Trophoblast cell (in vitro differentiated cells and primary cell): ENCODE data around the gene ALG1L2.
"Not testable (repeated sequence)": the region's sequence is repeated elsewhere in the genome, so short reads cannot be mapped to it uniquely, and the experiment has no call there.

ENCODE experiments used
- DNase-seq, 2 donors: peaks; one replicate each; pipeline ENCODE4 v3.0.0-alpha.2; 2016
- H2AFZ ChIP-seq: 2 replicates; pipeline ENCODE4 v1.6.1; 2013; ENCODE audit warnings: low read length, moderate library complexity, mild to moderate bottlenecking; ENCODE audit not compliant: insufficient read depth, poor library complexity
- H2AK5ac ChIP-seq: 2 replicates; pipeline ENCODE4 v1.6.1; 2013; ENCODE audit warnings: mild to moderate bottlenecking, low read length
- H2BK120ac ChIP-seq: 2 replicates; pipeline ENCODE4 v1.6.1; 2013; ENCODE audit warnings: low read length, mild to moderate bottlenecking, moderate library complexity; ENCODE audit not compliant: insufficient read depth, poor library complexity
- H2BK12ac ChIP-seq: 2 replicates; pipeline ENCODE4 v1.6.1; 2013; ENCODE audit warnings: mild to moderate bottlenecking, low read length, moderate library complexity
- H2BK5ac ChIP-seq: 2 replicates; pipeline ENCODE4 v1.6.1; 2013; ENCODE audit warnings: low read length, low read depth, moderate library complexity, mild to moderate bottlenecking; ENCODE audit not compliant: poor library complexity
- H3K14ac ChIP-seq: 2 replicates; pipeline ENCODE4 v1.6.1; 2013; ENCODE audit warnings: mild to moderate bottlenecking, low read length
- H3K18ac ChIP-seq: 2 replicates; pipeline ENCODE4 v1.6.1; 2013; ENCODE audit warnings: mild to moderate bottlenecking, low read length
- H3K23ac ChIP-seq: 2 replicates; pipeline ENCODE4 v1.6.1; 2013; ENCODE audit warnings: low read length
- H3K27ac ChIP-seq: 2 replicates; pipeline ENCODE4 v1.5.1; 2013; ENCODE audit warnings: low read depth, mild to moderate bottlenecking, inconsistent platforms, low read length, moderate library complexity
- H3K27me3 ChIP-seq: 2 replicates; pipeline ENCODE4 v1.6.1; 2013; ENCODE audit warnings: inconsistent platforms, mild to moderate bottlenecking, low read length, moderate library complexity; ENCODE audit not compliant: insufficient read depth
- H3K36me3 ChIP-seq, 2 experiments: 1 replicate in 1 of 2; 2 replicates in 1 of 2; pipeline ENCODE4 v1.6.1; 2013; ENCODE audit warnings: low read length in 2 of 2, mild to moderate bottlenecking in 2 of 2, moderate library complexity in 1 of 2; ENCODE audit not compliant: insufficient read depth in 2 of 2, control insufficient read depth in 1 of 2
- H3K4ac ChIP-seq: 2 replicates; pipeline ENCODE4 v1.6.1; 2013; ENCODE audit warnings: low read depth, mild to moderate bottlenecking, low read length, moderate library complexity
- H3K4me1 ChIP-seq, 2 experiments: 1 replicate in 1 of 2; 2 replicates in 1 of 2; pipeline ENCODE4 v1.6.1; 2013; ENCODE audit warnings: low read length in 2 of 2, mild to moderate bottlenecking in 2 of 2, moderate library complexity in 1 of 2; ENCODE audit not compliant: insufficient read depth in 2 of 2, control insufficient read depth in 1 of 2
- H3K4me2 ChIP-seq: 2 replicates; pipeline ENCODE4 v1.6.1; 2013; ENCODE audit warnings: inconsistent platforms, mild to moderate bottlenecking, low read length, moderate library complexity
- H3K4me3 ChIP-seq: 2 replicates; pipeline ENCODE4 v1.5.1; 2013; ENCODE audit warnings: mild to moderate bottlenecking, low read depth, low read length, inconsistent platforms
- H3K79me1 ChIP-seq: one replicate; pipeline ENCODE4 v1.6.1; 2013; ENCODE audit warnings: low read length
- H3K79me2 ChIP-seq: 2 replicates; pipeline ENCODE4 v1.6.1; 2013; ENCODE audit warnings: low read length, mild to moderate bottlenecking; ENCODE audit not compliant: control insufficient read depth, insufficient read depth, poor library complexity
- H3K9ac ChIP-seq: 2 replicates; pipeline ENCODE4 v1.6.1; 2013; ENCODE audit warnings: mild to moderate bottlenecking, low read length
- H3K9me3 ChIP-seq: 2 replicates; pipeline ENCODE4 v1.6.1; 2013; ENCODE audit warnings: low read depth, mild to moderate bottlenecking, control low read depth, inconsistent platforms, low read length; ENCODE audit not compliant: insufficient read depth
- H4K12ac ChIP-seq: 2 replicates; pipeline ENCODE4 v1.6.1; 2013; ENCODE audit warnings: low read depth, mild to moderate bottlenecking, low read length, moderate library complexity
- H4K8ac ChIP-seq: 2 replicates; pipeline ENCODE4 v1.6.1; 2013; ENCODE audit warnings: low read depth, mild to moderate bottlenecking, low read length, moderate library complexity
- H4K91ac ChIP-seq: one replicate; pipeline ENCODE4 v1.6.1; 2013; ENCODE audit warnings: low read depth, mild to moderate bottlenecking, low read length, moderate library complexity
- WGBS: extraction: QIAGEN DNeasy Blood & Tissue Kit; methylation state at CpG from one replicate; pipeline ENCODE4 v1.1.7; 2013; ENCODE audit warnings: missing lambda C conversion rate; ENCODE audit not compliant: insufficient read length, insufficient coverage; ENCODE audit errors: extremely low coverage; 5-methylcytosine and 5-hydroxymethylcytosine counted together

ALG1L2 gene

GRCh38 chr3:130140756-130141155, 59.1 kb downstream of the ALG1L2 start:
- not testable (repeated sequence) for H3K4me1 ChIP-seq, DNase-seq, H3K9me3 ChIP-seq, H3K27me3 ChIP-seq, H3K79me2 ChIP-seq, H3K9ac ChIP-seq, H4K91ac ChIP-seq, H2BK5ac ChIP-seq, H3K4me3 ChIP-seq, H2AFZ ChIP-seq, H3K79me1 ChIP-seq, H3K4ac ChIP-seq, H3K4me2 ChIP-seq, H3K18ac ChIP-seq, H3K36me3 ChIP-seq, H2BK12ac ChIP-seq, H3K27ac ChIP-seq, H2AK5ac ChIP-seq, H3K14ac ChIP-seq, H3K23ac ChIP-seq, H4K12ac ChIP-seq, H4K8ac ChIP-seq, H2BK120ac ChIP-seq
- WGBS = no CpG with 5 or more reads among the region's 16 CpGs

- H2AK5ac ChIP-seq, H3K27ac ChIP-seq, H3K4me3 ChIP-seq, H3K14ac ChIP-seq, H3K9me3 ChIP-seq, H2BK5ac ChIP-seq, H2BK12ac ChIP-seq, H3K4me2 ChIP-seq, H3K27me3 ChIP-seq, H3K79me1 ChIP-seq, H3K36me3 ChIP-seq, H3K23ac ChIP-seq, H4K8ac ChIP-seq, H4K12ac ChIP-seq, H3K4me1 ChIP-seq, H3K18ac ChIP-seq, H2BK120ac ChIP-seq, H3K9ac ChIP-seq, H3K79me2 ChIP-seq, H3K4ac ChIP-seq, H2AFZ ChIP-seq, H4K91ac ChIP-seq: not testable (repeated sequence)
- WGBS = no CpG with 5 or more reads among the region's 13 CpGs
- DNase-seq = peak; percentile 62 to 75
These were observed 62.2 kb downstream of the ALG1L2 start for GRCh38 chr3:130143648-130144327.

GRCh38 chr3:130144328-130144650, 62.7 kb downstream of the ALG1L2 start:
- H3K9ac ChIP-seq = not testable (repeated sequence)

GRCh38 chr3:130145456-130145855, 63.8 kb downstream of the ALG1L2 start:
- not testable (repeated sequence) for H3K79me1 ChIP-seq, H4K12ac ChIP-seq, H3K27ac ChIP-seq, H2BK120ac ChIP-seq, H2AFZ ChIP-seq, H3K4me3 ChIP-seq, H4K8ac ChIP-seq, H2AK5ac ChIP-seq, H3K9me3 ChIP-seq, H3K18ac ChIP-seq, H3K23ac ChIP-seq, H3K27me3 ChIP-seq, DNase-seq, H3K4ac ChIP-seq, H2BK5ac ChIP-seq, H4K91ac ChIP-seq, H3K9ac ChIP-seq, H3K79me2 ChIP-seq, H2BK12ac ChIP-seq, H3K4me2 ChIP-seq, H3K14ac ChIP-seq, H3K36me3 ChIP-seq, H3K4me1 ChIP-seq
- WGBS = no CpG with 5 or more reads among the region's 5 CpGs

More at GRCh38 chr3:130144328-130144650, 62.7 kb downstream of the ALG1L2 start:
- peak; percentile 66 to 84 for DNase-seq
- H3K4ac ChIP-seq, H2AFZ ChIP-seq, H4K91ac ChIP-seq, H3K27me3 ChIP-seq, H4K12ac ChIP-seq, H3K4me1 ChIP-seq, H3K14ac ChIP-seq, H3K79me1 ChIP-seq, H3K18ac ChIP-seq, H3K27ac ChIP-seq, H2BK5ac ChIP-seq, H3K4me3 ChIP-seq, H4K8ac ChIP-seq, H3K23ac ChIP-seq, H2AK5ac ChIP-seq, H3K79me2 ChIP-seq, H3K9me3 ChIP-seq, H3K36me3 ChIP-seq, H2BK120ac ChIP-seq, H2BK12ac ChIP-seq, H3K4me2 ChIP-seq: not testable (repeated sequence)
- no CpG with 5 or more reads among the region's 9 CpGs for WGBS
